IMR-90 (cell line): ENCODE data around the gene NEK6. TPM values are rescaled to one million over a fixed set of nuclear protein-coding genes. Genes with fewer than 3 reads are reported as not detected.
A peak's percentile ranks its signal among the peaks of the same experiment; 100 is the strongest.

Source experiments
- ATAC-seq: fragments of 200-7000 bp; cut with Tn5 transposase; 2 replicates; pipeline ENCODE4 v1.9.1; 2020; ENCODE audit warnings: low read depth, mild to moderate bottlenecking, moderate library complexity
- BruUV-seq: library from RNA; stranded (reverse); fragments of 400-500 nt; replicated peaks from 2 replicates; lab custom pipeline; 2021; lab: Mats Ljungman, UMichigan
- CTCF ChIA-PET: fragments of 300-600 bp; formaldehyde crosslinking; extraction: SDS; loops from one replicate; lab custom pipeline; 2021; ENCODE audit warnings: antibody characterized with exemption; lab: Yijun Ruan, JAX
- POLR2A ChIA-PET: fragments of 300-600 bp; sonication (Branson Sonifier 250); formaldehyde crosslinking; loops from one replicate; lab custom pipeline; 2022; ENCODE audit warnings: antibody characterized with exemption; ENCODE audit not compliant: unreplicated experiment; lab: Charles Lee
- DNase-seq: peaks from one replicate; pipeline ENCODE4 v3.0.0; 2013
- H2AFZ ChIP-seq: replicated peaks from 2 replicates; pipeline ENCODE3; 2013; ENCODE audit warnings: low read length, mild to moderate bottlenecking; ENCODE audit not compliant: poor library complexity
- H2AK5ac ChIP-seq: 2 replicates; pipeline ENCODE4 v1.6.1; 2013; ENCODE audit warnings: low read depth, low read length, inconsistent platforms
- H2AK9ac ChIP-seq: replicated peaks from 2 replicates; pipeline ENCODE3; 2013; ENCODE audit warnings: mild to moderate bottlenecking, low read depth, low read length, moderate library complexity; ENCODE audit not compliant: poor library complexity
- H2BK120ac ChIP-seq: 2 replicates; pipeline ENCODE4 v1.6.1; 2013; ENCODE audit warnings: low read depth, low read length, inconsistent platforms
- H2BK15ac ChIP-seq: 3 replicates; pipeline ENCODE4 v1.6.1; 2013; ENCODE audit warnings: low read depth, low read length, inconsistent platforms
- H2BK20ac ChIP-seq: 2 replicates; pipeline ENCODE4 v1.6.1; 2013; ENCODE audit warnings: low read depth, mild to moderate bottlenecking, inconsistent platforms, low read length, moderate library complexity
- H2BK5ac ChIP-seq: 2 replicates; pipeline ENCODE4 v1.6.1; 2013; ENCODE audit warnings: mild to moderate bottlenecking, low read depth, low read length, inconsistent platforms; ENCODE audit not compliant: poor library complexity, severe bottlenecking
- H3K14ac ChIP-seq: replicated peaks from 2 replicates; pipeline ENCODE4 v1.6.1; 2013; ENCODE audit warnings: low read depth, low read length, inconsistent platforms
- H3K18ac ChIP-seq: 2 replicates; pipeline ENCODE4 v1.6.1; 2013; ENCODE audit warnings: low read depth, low read length, control low read depth
- H3K23ac ChIP-seq: 2 replicates; pipeline ENCODE4 v1.6.1; 2013; ENCODE audit warnings: low read depth, low read length, inconsistent platforms
- H3K27ac ChIP-seq: 2 replicates; pipeline ENCODE4 v1.5.1; 2013; ENCODE audit warnings: mild to moderate bottlenecking, control low read depth, low read length; ENCODE audit not compliant: insufficient read depth
- H3K27me3 ChIP-seq: 2 replicates; pipeline ENCODE4 v1.6.1; 2013; ENCODE audit warnings: low read length; ENCODE audit not compliant: control insufficient read depth, insufficient read depth
- H3K36me3 ChIP-seq: 2 replicates; pipeline ENCODE4 v1.6.1; 2013; ENCODE audit warnings: low read length, mixed read lengths; ENCODE audit not compliant: control insufficient read depth, insufficient read depth
- H3K4ac ChIP-seq: 2 replicates; pipeline ENCODE4 v1.6.1; 2013; ENCODE audit warnings: low read depth, low read length, inconsistent platforms
- H3K4me1 ChIP-seq: 2 replicates; pipeline ENCODE4 v1.6.1; 2013; ENCODE audit warnings: low read length, mixed read lengths; ENCODE audit not compliant: control insufficient read depth, insufficient read depth
- H3K4me2 ChIP-seq: 2 replicates; pipeline ENCODE4 v1.6.1; 2013; ENCODE audit warnings: low read depth, mild to moderate bottlenecking, control low read depth, low read length, moderate library complexity
- H3K4me3 ChIP-seq: 2 replicates; pipeline ENCODE4 v1.5.1; 2013; ENCODE audit warnings: low read depth, mild to moderate bottlenecking, control low read depth, low read length, moderate library complexity; ENCODE audit not compliant: insufficient read depth
- H3K56ac ChIP-seq: 2 replicates; pipeline ENCODE4 v1.6.1; 2013; ENCODE audit warnings: low read length, inconsistent platforms; ENCODE audit not compliant: insufficient read depth; ENCODE audit errors: extremely low read depth
- H3K79me1 ChIP-seq, 2 experiments: 2 replicates each; pipeline ENCODE4 v1.6.1; 2013; ENCODE audit warnings: low read length in 2 of 2, inconsistent platforms in 1 of 2, low read depth in 1 of 2
- H3K9ac ChIP-seq: 2 replicates; pipeline ENCODE4 v1.6.1; 2013; ENCODE audit warnings: low read depth, low read length, control low read depth
- H3K9me1 ChIP-seq: 2 replicates; pipeline ENCODE4 v1.6.1; 2013; ENCODE audit warnings: low read length, inconsistent platforms; ENCODE audit not compliant: insufficient read depth
- H3K9me3 ChIP-seq: 2 replicates; pipeline ENCODE4 v1.6.1; 2013; ENCODE audit warnings: low read length; ENCODE audit not compliant: control insufficient read depth, insufficient read depth
- H4K20me1 ChIP-seq: 2 replicates; pipeline ENCODE4 v1.6.1; 2013; ENCODE audit warnings: low read length, inconsistent platforms; ENCODE audit not compliant: insufficient read depth
- H4K5ac ChIP-seq: 2 replicates; pipeline ENCODE4 v1.6.1; 2013; ENCODE audit warnings: mild to moderate bottlenecking, low read depth, low read length, control low read depth
- H4K8ac ChIP-seq, 2 experiments: 2 replicates each; pipeline ENCODE4 v1.6.1; 2013; ENCODE audit warnings: low read depth in 2 of 2, low read length in 2 of 2, control low read depth in 1 of 2, inconsistent platforms in 1 of 2
- H4K91ac ChIP-seq: 2 replicates; pipeline ENCODE4 v1.6.1; 2013; ENCODE audit warnings: low read depth, low read length, inconsistent platforms; ENCODE audit not compliant: insufficient read depth
- RFX5 ChIP-seq: IDR thresholded peaks from 2 replicates; pipeline ENCODE4 v1.8.0; 2012; ENCODE audit warnings: low read depth, mild to moderate bottlenecking, low read length, moderate library complexity
- WGBS, 2 experiments: methylation state at CpG; one replicate each; pipeline versions ENCODE4 v1.1.5 to v1.1.7; 2013; ENCODE audit warnings: missing lambda C conversion rate in 2 of 2; ENCODE audit not compliant: insufficient read length in 1 of 2; ENCODE audit errors: extremely low coverage in 2 of 2; 5-methylcytosine and 5-hydroxymethylcytosine counted together
- dilution Hi-C: fragments of 300-500 bp; cut with HindIII; formaldehyde crosslinking; loops from one replicate; pipeline ENCODE4 v1.14.3; 2018; ENCODE audit warnings: low sequenced_read_pairs; ENCODE audit not compliant: unreplicated experiment
- in situ Hi-C: fragments of 300-500 bp; cut with MboI; formaldehyde crosslinking; loops from 3 replicates; pipeline ENCODE4 v1.14.3; 2019; ENCODE audit warnings: low sequenced_read_pairs, inconsistent platforms, mixed read lengths
- intact Hi-C: fragments of 100-400 bp; cut with micrococcal nuclease; formaldehyde crosslinking; loops from 2 replicates; pipeline ENCODE4 v1.10.0; 2022
- polyA plus RNA-seq, 3 experiments: library from polyadenylated mRNA; depleted of rRNA; stranded (reverse); fragments of >200 nt; gene quantifications; 2 replicates each; pipeline ENCODE4 v1.2.3, GENCODE V29; 2012; ENCODE audit warnings: low replicate concordance in 1 of 3
- total RNA-seq: library from RNA; depleted of rRNA; stranded (reverse); fragments of >200 nt; gene quantifications from 2 replicates; pipeline ENCODE4 v1.2.3, GENCODE V29; 2012

The NEK6 gene
- total and polyA plus RNA-seq, 2 of the 4 experiments (the other 2 are of a cell fraction): 79.9 to 112 TPM

DNA sequence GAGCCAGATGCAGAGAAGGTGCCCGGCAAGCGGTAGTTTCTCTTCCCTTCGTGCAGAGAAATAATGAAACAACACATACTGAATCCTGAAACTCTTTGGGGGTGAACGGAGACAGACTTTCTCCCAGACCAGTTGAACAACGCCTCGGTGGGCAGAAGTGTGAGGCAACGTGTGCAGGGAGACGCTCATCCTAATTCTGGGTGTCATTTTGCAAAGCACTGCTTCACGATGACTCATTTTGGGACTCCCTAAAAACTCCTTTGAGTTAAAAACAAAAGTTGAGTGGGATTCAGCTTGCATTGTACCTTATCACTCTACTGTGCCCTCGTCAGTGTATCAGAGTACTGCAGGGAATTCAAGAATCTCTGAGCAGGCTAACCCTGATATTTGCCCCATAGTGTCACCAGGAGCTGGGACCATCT is 3.5 kb upstream of the NEK6 start:
- dilution Hi-C loops: no loop called here
- ATAC-seq: no peak
- H2AFZ ChIP-seq: peak overlapping the region; percentile 57

More for the DNA sequence above, 3.5 kb upstream of the NEK6 start:
- H2BK15ac ChIP-seq: 0 out of 3 replicates have a peak overlapping the region, but pooled peaks have one; percentile 2
- ChIA-PET POLR2A (no interaction called here), CTCF (no interaction called here)
- H3K36me3 ChIP-seq: no peaks in the 10 kb centered on the region
- H3K9me1 ChIP-seq: peaks cover 10% of the 10 kb centered on the region
- H3K27ac ChIP-seq: no peak overlapping the region
- H4K5ac ChIP-seq: no peak overlapping the region
- no peak overlapping the region for H2BK5ac ChIP-seq
- no peak for DNase-seq
- no peak overlapping the region for H3K9ac ChIP-seq
- H4K20me1 ChIP-seq: no peaks in the 10 kb centered on the region
- no peaks in the 10 kb centered on the region for H3K27me3 ChIP-seq
- no TSS peak for BruUV-seq
- no peak overlapping the region for H3K4me3 ChIP-seq
- no peak overlapping the region for H3K23ac ChIP-seq
- peak overlapping the region; percentile 27; the same call in 1 of the 2 replicates for H2AK5ac ChIP-seq
- 0 out of 2 replicates have a peak overlapping the region, but pooled peaks have one; percentile 20 for H3K14ac ChIP-seq
- 72% methylated on average over 2 of the region's 10 CpGs; no CpG with 5 or more reads in 1 of the 2 experiments for WGBS, 2 experiments
- in situ Hi-C loops: no loop called here
- H3K4me1 ChIP-seq: peaks cover 18% of the 10 kb centered on the region
- 0 out of 2 replicates have a peak overlapping the region, but pooled peaks have one; percentile 23 for H4K91ac ChIP-seq
- no peak for TF ChIP-seq RFX5
- peak overlapping the region; percentile 55; the same call in 1 of the 2 replicates for H3K4ac ChIP-seq
- H2BK20ac ChIP-seq: 0 out of 2 replicates have a peak overlapping the region, but pooled peaks have one; percentile 21
- H3K9me3 ChIP-seq: no peaks in the 10 kb centered on the region
- peak overlapping the region; percentile 23; the same call in 1 of the 2 replicates for H2BK120ac ChIP-seq
- H2AK9ac ChIP-seq: no peak overlapping the region
- H3K4me2 ChIP-seq: no peak overlapping the region
- intact Hi-C loops: loop anchor here (10.0 kb wide), 3 partner anchors 199 to 709 kb away; no protein-coding TSS in a partner anchor
- no peak overlapping the region for H4K8ac ChIP-seq
- no peak overlapping the region for H3K56ac ChIP-seq
- peaks cover 3 to 20% of the 10 kb centered on the region in 2 experiments; a peak in 3 of 4 replicates for H3K79me1 ChIP-seq
- H3K18ac ChIP-seq: no peak overlapping the region
